Left kidney (tissue), 8 donors: Measurements from ENCODE around the gene UGDH. TPM values are rescaled to one million over a fixed set of nuclear protein-coding genes. Genes with fewer than 3 reads are reported as not detected.
A peak's percentile ranks its signal among the peaks of the same experiment; 100 is the strongest.
"Not testable (repeated sequence)": the region's sequence is repeated elsewhere in the genome, so short reads cannot be mapped to it uniquely, and the experiment has no call there.

Source experiments
- DNase-seq: peaks from one replicate; pipeline ENCODE4 v3.0.0-alpha.2; 2013
- long read RNA-seq, 8 donors: transcript quantifications; one replicate each; lab custom pipeline, GENCODE V29; 2026
- polyA plus RNA-seq: library from polyadenylated mRNA; unstranded; fragments of 120-200 nt; gene quantifications from one replicate; pipeline ENCODE4 v1.2.1, GENCODE V29; 2013; ENCODE audit not compliant: insufficient read length

The UGDH gene
- polyA plus RNA-seq, result 117 TPM
- long read RNA-seq, donor 1, transcript UGDH-201 (12 exons, 3,216 nt), result major isoform, 17 of 19 reads
- long read RNA-seq, donor 1, partial matches to known transcripts, result 0 of 19 reads
- long read RNA-seq, donor 1, other reads (novel, unspliced or antisense), result 0 of 19 reads
- long read RNA-seq, donor 2, transcript UGDH-201 (12 exons, 3,216 nt), result major isoform, 12 of 12 reads
- long read RNA-seq, donor 2, partial matches to known transcripts, result 0 of 12 reads
- long read RNA-seq, donor 2, other reads (novel, unspliced or antisense), result 0 of 12 reads
- long read RNA-seq, donor 3, transcript UGDH-201 (12 exons, 3,216 nt), result major isoform, 5 of 6 reads
- long read RNA-seq, donor 3, partial matches to known transcripts, result 0 of 6 reads
- long read RNA-seq, donor 3, other reads (novel, unspliced or antisense), result 0 of 6 reads
- long read RNA-seq, donor 4, result 0 reads
- long read RNA-seq, donor 5, transcript UGDH-201 (12 exons, 3,216 nt), result major isoform, 15 of 56 reads
- long read RNA-seq, donor 5, partial matches to known transcripts, result 16 of 56 reads
- long read RNA-seq, donor 5, other reads (novel, unspliced or antisense), result 25 of 56 reads
- long read RNA-seq, donor 6, transcript UGDH-201 (12 exons, 3,216 nt), result major isoform, 13 of 78 reads
- long read RNA-seq, donor 6, partial matches to known transcripts, result 63 of 78 reads
- long read RNA-seq, donor 6, other reads (novel, unspliced or antisense), result 0 of 78 reads
- long read RNA-seq, donor 7, transcript UGDH-201 (12 exons, 3,216 nt), result major isoform, 17 of 17 reads
- long read RNA-seq, donor 7, partial matches to known transcripts, result 0 of 17 reads
- long read RNA-seq, donor 7, other reads (novel, unspliced or antisense), result 0 of 17 reads
- long read RNA-seq, donor 8, transcript UGDH-201 (12 exons, 3,216 nt), result major isoform, 8 of 8 reads
- long read RNA-seq, donor 8, partial matches to known transcripts, result 0 of 8 reads
- long read RNA-seq, donor 8, other reads (novel, unspliced or antisense), result 0 of 8 reads

DNA sequence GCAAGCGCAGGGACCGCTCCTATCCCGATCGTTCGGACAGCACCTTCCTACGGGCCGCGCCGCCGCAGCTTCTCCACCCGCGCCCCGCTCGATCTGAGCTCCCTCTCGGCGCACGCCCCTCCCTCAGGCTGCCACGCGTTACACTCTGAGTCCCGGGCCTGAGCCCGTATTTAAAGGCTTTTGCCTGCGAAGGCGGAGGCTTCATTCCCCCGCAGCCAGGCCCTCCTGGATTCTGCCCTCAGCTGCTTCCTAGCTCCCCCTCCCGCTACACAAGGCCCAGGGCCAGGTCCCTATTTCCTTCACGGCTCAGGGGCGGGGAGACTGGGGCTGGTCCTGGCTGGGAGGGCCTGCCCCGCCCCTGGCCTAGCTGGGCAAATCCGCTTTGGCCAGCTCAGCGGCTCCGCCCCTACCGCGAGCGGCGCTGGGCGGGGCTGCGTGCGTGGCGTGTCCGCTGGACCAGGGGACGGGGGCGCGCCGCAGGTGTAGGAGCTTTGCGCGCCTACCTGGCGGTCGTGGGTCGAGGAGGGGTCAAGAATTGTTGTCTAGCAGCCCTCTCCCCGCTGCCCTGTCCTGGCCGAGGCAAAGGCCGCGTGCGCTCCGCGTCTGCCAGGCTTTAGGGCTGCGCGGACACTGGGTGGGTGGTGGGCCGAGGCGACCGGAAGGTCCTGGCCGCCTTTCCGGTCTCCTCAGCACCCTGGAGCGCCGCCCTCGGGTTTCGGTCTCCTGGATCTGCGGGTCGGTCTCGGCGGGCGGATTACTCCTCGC, at the start of gene UGDH:
Gene UGDH (minus strand): TSS at position 144 of the 765 bp plus-strand sequence. CDS start 5,927 bp downstream, outside the sequence.
- DNase-seq, result peak; percentile 98

DNA sequence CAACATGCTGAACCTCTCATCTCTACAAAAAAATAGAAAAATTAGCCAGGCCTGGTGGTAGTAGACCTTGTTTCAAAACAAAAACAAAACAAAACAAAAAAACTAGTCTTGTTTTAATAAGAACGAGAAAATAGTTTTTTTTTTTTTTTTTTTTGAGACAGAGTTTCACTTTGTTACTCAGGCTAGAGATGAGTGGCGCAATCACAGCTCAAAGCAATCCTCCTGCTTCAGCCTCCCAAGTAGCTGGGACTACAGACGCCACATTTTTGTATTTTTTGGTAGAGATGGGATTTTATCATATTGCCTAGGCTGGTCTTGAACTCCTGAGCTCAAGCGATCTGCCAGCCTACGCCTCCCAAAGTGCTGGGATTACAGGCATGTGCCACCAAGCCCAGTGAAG, 47.7 kb upstream of the UGDH start:
- no peak for DNase-seq

DNA sequence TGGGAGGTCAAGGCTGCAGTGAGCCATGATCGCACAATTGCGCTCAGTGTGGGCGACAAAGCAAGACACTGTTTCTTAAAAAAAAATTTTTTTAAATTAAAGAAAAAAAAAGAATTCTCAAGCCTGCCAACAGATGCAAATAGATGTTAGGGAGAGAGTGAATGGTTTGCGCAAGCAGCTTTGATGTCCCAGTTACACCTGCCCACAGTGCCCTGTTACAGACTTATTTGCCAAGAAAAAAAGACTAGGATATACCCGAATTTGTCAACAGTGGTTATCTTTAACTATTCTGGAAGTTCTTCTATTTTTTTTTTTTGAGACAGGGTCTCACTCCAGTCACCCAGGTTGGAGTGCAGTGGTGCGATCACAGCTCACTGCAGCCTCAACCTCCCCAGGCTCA, 44.3 kb upstream of the UGDH start:
- no peak for DNase-seq

DNA sequence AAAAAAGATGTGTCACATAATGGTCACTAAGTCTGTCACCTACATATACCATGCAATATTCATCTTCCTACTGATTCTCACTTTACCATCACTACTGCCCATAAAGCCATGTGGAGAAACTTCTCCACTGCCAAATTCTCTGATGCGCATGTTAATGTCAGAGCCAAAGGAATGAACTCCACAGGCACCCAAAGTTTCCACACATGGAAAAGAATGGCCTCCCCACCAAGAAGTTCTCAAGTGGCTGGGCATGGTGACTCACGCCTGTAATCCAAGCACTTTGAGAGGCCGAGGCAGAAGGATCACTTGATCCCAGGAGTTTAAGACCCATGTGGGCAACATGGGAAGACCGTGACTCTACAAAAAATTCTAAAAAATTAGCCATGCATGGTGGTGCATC, 43.8 kb upstream of the UGDH start:
- no peak for DNase-seq

DNA sequence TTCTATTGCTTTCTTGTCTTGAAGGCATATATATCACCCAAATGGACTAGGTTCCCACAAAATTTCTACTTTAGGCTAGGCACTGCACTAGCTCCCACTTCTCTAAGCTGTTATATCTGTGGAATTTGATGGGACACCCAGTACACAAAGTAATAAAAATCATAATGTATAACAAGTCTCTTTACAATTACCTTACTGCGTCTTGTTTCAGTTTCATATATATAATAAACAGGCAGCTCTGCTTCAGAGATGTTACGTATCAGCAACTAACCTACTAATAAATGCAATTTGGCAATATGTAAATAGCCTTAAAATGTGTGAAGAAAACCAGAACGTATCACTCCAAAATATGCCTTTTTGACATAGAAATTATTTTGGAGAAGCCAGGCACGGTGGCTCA, 42.0 kb upstream of the UGDH start:
- DNase-seq, result no peak

DNA sequence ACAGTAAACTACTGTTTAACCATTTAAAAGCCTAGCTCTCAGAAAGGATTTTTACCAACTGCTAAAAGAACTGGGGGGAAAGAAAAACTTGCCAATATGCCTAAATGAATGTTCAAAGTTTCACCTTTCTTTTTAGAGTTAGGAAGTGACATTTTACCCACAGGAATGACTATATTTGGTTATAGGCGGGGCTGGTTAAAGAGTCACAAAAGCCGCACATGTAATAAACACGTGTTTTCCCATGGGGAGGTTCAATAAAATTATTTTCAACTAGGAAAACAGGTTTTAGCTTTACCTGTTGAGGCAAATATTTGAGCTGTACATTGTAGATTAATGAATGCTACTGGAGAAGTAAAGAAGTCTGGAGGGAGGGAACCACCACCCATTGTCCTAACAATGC, 41.6 kb upstream of the UGDH start:
- no peak for DNase-seq

DNA sequence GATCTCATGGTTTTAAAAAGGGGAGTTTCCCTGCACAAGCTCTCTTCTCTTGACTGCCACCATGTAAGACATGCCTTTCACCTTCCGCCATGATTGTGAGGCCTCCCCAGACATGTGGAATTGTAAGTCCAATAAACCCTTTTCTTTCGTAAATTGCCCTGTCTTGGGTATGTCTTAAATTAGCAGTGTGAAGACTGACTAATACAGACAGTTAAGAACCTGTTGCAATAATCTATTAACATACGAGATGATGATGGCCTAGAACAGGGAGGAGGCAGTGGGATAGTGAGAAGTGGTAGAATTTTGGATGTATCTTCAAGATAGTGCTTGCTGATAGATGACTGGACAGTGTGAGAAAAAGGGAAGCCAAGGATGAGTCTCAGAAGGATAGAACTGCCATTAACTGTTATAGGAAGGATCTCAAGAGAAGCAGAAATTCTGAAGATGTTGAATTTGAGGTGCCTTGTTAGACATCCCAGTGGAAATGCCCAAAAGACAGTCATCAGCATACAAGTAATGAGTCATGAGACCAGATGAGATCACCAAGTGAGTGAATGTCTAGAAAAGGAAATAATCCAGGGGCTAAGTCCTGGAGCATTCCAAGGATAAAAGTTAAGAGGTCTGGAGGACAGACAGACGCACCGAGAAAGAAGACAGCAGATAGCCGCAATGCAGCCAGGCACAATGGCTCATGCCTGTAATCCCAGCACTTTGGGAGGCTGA, 38.8 kb upstream of the UGDH start:
- DNase-seq, result no peak

DNA sequence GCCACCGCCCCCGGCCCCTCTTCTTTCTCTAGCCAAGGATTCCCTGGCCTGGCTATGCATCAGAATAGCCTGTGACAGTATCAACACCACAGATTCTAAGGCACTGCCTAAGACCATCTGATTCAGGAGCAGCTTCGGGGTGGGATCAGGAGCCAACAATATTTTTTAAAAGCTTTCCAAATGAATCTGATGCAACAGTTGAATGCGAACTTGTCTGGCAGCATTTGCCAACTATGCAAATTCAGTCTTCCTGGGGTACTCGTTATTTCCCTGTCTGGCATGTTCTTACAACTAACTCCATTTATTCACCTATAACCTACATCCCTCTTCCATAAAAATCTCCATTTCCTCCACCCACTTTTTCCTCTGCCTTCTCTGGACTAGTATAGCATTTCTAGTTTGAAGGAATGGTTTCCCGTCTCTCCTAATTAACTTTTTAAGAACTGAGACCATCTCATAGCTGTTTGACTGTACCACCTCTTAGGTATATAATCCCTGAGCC, 36.2 kb upstream of the UGDH start:
- no peak for DNase-seq

DNA sequence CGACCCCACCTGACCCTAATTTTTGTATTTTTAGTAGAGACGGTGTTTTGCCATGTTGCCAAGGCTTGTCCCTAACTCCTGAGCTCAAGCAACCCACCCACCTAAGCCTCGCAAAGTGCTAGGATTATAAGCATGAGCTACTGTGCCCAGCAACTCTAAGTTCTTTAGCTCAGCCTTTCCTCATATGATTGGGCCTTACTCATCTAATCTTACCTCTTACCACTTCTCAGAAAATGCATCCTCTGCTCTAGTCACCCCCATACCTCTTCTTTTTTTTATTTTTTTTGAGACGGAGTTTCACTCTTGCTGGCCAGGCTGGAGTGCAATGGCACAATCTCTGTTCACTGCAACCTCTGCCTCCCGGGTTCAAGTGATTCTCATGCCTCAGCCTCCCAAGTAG, 35.6 kb upstream of the UGDH start:
- no peak for DNase-seq

DNA sequence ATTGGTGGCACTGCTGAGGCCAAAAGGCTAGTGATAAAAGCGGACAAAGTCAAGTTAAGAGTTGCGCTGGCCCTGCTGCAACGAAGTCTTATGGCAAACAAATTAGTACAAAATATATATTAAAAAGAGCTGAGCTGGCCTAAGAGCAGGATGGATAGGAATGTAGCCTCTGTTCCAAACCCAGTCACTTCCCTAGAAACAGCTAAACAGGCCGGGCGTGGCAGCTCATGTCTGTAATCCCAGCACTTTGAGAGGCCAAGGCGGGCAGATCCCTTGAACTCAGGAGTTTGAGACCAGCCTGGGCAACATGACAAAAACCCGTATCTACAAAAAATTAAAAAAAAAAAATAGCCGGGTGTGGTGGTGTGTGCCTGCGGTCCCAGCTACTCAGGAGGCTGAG, 32.4 kb upstream of the UGDH start:
- DNase-seq, result no peak

DNA sequence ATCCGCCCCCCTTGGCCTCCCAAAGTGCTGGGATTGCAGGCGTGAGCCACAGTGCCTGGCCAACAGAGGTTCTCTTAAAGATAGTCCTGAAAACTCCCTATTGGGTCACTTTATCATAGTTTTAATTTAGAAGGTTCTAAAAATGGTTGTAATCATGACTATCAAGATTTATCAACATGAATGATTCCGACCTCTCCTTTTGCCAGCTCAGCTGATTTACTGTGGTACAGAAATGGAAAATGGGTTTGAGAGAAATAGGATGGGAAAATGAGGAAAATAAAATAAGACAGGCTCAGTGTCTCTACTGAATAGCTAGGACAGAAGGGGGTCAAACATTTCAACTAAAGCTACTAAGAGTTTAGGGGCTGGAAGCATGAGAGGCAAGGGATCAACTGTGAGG, 28.2 kb upstream of the UGDH start:
- DNase-seq, result no peak

DNA sequence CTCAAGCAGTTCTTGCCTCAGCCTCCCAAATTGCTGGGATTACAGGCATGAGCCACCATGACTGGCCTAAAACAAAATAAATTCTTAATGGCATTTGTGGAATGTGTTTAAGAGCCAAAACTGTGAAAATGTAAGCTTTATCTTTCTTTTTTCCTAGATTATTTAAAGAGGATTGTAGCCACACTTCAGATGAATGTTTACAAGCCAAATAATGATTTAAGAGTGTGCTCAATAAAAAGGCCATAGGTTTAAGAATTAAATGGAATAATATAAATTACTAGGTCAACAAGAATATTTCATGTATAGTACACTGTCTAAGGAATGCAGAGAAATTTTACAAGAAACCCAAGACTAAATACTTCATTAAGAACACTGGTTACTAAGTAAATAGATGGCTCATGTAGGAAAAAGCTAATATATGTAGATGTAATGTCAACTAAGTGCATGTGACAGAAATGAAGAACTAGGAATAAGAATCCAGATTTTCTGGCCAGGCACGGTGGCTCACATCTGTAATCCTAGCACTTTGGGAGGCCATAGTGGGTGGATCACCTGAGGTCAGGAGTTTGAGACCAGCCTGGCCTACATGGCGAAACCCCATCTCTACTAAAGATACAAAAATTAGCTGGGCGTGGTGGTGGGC, 21.3 kb upstream of the UGDH start:
- peak; percentile 31 for DNase-seq

DNA sequence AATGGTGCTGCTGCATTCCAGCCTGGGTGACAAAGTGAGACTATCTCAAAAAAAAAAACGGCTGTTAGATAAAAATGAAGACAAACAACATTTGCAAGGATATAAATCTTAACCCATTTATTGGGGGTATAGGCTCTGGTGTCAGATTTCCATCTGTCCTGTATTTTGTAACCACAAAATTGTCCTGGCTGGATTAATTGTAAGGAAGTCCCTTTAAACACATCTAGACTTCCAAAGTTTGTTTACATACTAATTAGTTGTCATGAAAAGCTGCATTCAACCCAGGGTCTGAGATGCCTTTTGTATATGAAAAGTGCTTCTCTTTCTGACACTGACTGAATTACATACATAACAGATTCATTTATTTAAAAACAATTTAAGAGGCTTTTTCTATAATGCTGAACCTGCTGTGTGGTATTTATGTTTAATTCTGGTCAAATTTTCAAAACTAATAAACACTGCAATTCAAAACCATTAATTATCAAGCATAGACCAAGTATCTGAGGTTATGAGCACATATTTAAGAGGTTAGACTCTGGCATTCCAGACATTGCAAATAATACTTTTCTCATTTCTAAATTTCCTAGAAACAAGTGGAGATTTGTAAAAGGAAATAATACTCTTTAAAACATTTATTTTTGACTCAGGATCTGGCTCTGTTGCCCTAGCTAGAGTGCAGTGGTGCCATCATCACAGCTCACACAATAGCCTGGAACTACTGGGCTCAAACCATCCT, 17.5 kb upstream of the UGDH start:
- DNase-seq, result no peak

DNA sequence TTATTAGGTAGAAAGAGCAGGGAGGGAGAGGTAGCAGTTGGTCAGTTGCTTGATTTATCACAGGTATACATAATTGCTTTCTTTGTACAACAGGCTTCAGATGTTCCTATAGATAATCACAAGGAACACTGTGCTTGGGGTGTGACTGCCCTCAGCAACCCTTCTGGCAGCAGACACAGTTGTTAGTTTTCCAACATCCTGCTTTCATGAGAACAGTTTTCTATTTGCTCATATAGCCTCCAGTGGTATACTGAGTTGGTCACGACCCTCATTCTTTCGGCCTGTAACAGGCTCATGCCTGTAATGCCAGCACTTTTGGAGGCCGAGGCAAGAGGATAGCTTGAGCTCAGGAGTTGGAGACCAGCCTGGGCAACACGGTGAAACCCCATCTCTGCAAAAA, 16.8 kb upstream of the UGDH start:
- not testable (repeated sequence) for DNase-seq

DNA sequence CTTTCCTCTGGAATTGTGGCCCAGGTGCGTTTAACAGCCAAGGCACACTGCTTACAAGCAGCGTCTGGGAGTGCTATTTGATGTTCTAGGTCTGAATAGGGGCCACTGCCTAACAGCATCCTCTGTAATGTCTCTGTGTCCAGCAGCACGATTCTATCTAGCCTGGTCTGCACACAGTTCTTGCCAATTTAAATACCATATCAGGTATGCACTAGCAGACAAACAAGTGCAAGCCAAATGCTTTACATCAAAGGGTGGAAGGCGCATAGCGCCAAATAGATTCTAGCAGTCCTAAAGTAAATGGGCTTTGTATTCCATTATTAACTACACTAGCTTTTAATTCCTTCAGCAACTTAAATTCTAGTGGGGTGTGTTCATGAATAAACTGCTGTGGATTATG, 15.8 kb upstream of the UGDH start:
- no peak for DNase-seq

DNA sequence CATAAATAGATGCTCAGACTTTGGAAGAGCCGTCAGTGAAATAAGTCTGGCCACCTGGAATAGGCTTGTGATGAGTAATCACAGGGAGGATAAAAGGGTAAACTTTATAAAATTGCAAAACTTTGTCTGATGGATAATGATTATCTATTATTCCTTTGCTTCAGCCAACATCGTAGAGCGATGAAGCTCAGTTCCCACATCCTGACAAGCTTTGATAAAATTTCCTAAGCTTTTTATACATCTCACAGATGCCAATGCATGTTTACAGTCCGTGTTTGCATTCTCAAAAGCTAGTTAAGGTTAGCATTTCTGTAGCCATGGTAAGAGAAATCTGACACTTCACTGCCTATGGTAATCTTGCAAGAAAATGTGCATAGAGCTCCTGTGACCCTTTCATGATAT, 15.4 kb upstream of the UGDH start:
- no peak for DNase-seq

DNA sequence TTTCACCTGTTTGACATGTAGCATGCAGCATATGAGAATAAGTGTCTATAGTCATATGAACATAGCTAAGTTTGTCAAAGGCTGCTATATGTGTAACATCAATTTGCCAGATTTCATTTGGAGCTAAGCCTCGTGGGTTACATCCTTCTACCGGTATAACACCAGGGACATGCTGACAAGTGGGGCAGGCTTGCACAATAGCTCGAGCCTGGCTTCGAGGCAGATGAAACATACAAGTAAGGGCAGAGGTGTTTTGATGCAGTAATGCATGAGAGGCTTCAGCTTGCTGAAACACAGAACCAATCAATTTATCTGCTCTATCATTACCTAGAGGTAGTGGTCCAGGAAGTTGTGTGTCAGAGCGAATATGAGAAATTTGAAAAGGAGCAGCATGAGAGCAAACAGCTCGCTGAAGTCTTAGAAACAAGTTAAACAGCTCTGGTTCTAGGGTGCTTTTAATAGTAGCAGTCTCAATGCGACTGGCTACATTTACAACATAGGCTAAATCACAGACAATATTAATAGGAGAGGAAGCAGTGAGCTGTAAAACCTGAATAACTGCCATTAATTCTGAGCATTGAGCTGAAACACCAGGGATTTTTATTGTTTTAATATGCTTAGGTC, 14.9 kb upstream of the UGDH start:
- peak; percentile 41 for DNase-seq

DNA sequence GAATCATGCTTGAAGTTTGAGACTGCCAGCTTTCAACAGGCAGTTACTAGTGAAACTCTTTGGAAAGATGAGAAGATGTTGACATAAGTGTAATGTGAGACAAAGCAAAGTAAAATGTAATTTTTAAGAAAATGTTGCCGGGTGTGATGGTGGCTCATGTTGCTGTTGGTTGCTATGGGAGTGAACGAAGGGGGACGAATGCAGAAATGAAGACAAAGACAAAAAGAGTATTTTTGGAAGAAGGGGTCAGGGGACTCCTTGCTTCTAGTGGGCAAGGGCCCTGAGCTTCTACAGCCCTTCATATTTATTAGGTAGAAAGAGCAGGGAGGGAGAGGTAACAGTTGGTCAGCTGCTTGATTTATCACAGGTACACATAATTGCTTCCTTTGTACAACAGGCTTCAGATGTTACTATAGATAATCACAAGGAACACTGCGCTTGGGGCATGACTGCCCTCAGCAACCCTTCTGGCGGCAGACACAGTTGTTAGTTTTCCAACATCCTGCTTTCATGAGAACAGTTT, 11.9 kb upstream of the UGDH start:
- peak; percentile 55 for DNase-seq

DNA sequence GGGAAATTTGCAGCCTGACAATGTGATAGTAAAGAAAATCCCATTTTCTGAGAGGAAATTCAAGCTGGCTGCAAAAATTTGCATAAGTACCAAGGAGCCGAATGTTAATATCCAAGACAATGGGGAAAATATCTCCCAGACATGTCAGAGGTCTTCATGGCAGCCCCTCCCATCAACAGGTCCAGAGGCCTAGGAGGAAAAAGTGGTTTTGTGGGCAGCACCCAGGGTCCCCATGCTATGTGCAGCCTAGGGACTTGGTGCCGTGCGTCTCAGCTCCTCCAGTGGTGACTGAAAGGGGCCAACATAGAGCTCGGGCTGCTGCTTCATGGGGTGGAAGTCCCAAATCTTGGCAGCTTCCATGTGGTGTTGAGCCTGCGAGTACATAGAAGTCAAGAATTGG, 6.3 kb upstream of the UGDH start:
- DNase-seq, result no peak
